C4-2B (cell line): ENCODE measurements around the gene ATAD3C.
A peak's percentile ranks its signal among the peaks of the same experiment; 100 is the strongest.
"Not testable (repeated sequence)": the region's sequence is repeated elsewhere in the genome, so short reads cannot be mapped to it uniquely, and the experiment has no call there.

ENCODE experiments used
- H3K27ac ChIP-seq: fragments of 450-650 bp; 2 replicates; pipeline ENCODE4 v1.5.1; 2017
- ZFX ChIP-seq: fragments of 450-650 bp; IDR thresholded peaks from 2 replicates; pipeline ENCODE4 v1.6.1; 2017
- TF ChIP-seq, protein P1 (sequence below): fragments of 450-650 bp; conservative IDR thresholded peaks from 2 replicates; pipeline ENCODE4 v1.5.1; 2017; ENCODE audit warnings: mild to moderate bottlenecking

Gene ATAD3C

DNA sequence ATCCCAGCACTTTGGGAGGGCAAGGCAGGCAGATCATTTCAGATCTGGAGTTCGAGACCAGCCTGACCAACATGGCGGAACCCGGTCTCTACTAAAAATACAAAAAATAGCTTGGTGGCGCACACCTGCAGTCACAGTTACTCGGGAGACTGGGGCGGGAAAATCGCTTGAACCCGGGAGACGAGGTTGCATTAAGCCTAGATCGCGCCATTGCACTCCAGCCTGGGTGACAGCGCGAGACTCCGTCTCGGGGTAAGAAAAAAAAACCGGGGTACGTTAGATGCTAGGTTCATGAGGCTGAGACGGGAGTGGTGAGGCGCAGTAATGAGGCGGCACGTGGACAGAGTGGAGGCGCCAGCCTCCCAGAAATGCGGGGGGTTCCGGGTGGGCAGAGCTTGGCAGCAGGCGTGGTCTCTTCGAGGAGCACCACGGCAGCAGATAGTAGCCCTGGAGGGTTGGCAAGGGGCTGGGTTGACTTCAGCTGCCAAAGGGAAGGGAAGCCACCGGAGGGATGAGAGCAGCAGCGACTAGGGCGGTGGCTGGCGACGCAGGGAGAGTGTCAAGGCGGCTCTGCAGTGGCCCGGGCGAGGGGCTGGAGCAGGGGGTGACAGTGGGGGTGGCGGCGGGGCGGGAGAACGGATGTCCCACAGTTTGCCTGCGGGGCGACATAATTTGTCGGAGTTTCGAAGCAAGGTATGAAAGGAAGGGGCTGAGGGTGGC, 43.2 kb upstream of the ATAD3C start:
- peak overlapping the region; percentile 93 for H3K27ac ChIP-seq
- TF ChIP-seq, protein P1, sequence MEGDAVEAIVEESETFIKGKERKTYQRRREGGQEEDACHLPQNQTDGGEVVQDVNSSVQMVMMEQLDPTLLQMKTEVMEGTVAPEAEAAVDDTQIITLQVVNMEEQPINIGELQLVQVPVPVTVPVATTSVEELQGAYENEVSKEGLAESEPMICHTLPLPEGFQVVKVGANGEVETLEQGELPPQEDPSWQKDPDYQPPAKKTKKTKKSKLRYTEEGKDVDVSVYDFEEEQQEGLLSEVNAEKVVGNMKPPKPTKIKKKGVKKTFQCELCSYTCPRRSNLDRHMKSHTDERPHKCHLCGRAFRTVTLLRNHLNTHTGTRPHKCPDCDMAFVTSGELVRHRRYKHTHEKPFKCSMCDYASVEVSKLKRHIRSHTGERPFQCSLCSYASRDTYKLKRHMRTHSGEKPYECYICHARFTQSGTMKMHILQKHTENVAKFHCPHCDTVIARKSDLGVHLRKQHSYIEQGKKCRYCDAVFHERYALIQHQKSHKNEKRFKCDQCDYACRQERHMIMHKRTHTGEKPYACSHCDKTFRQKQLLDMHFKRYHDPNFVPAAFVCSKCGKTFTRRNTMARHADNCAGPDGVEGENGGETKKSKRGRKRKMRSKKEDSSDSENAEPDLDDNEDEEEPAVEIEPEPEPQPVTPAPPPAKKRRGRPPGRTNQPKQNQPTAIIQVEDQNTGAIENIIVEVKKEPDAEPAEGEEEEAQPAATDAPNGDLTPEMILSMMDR, result no peak
- no peak for TF ChIP-seq ZFX

DNA sequence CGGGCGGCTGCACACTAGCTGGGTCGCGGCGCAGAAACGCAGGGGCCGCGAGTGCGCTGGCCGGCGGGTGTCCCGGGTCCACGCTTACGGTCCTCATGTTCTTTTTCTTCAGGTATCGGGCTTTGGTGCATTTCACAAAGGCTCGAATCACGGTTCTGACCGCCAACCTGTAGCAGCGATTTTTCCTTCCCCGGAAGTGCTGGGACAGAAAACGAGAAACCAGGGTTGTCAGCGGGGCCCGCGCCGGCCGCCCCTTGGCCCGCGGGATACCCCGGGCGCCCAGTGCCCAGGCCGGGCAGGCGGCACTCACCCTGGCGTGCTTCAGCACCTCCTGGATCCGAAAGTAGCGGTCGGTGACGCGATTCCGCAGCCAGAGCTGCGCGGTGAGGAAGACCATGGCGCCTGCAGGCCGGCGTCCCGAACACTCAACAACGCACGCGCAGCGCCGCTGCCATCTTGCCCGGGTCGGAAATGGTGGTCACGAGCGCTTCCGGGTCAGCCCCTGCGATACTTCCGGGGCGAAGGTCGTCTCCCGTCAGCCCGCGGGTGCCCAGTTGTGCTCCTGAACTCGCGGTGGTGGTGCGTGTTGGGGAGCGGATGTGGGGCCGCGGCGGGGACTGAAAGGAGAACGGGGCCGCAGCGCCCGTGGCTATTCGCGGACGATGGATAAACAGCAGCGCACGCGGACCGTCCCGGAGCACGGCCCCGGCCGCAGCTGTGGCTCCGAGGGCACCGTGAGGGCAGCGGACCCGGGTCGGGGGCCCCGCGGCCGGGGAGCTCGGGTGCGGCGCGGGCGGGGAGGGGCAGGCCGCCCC, 42.5 kb upstream of the ATAD3C start, which contains the start of gene MRPL20:
TSS of gene MRPL20 (minus strand) at position 473 of the 815 bp plus-strand sequence. CDS start at position 397, 76 bp downstream.
- H3K27ac ChIP-seq, result peak within 1 kb of the TSS; percentile 93
- TF ChIP-seq, protein P1, result no peak
- TF ChIP-seq ZFX, result peak; percentile 76

DNA sequence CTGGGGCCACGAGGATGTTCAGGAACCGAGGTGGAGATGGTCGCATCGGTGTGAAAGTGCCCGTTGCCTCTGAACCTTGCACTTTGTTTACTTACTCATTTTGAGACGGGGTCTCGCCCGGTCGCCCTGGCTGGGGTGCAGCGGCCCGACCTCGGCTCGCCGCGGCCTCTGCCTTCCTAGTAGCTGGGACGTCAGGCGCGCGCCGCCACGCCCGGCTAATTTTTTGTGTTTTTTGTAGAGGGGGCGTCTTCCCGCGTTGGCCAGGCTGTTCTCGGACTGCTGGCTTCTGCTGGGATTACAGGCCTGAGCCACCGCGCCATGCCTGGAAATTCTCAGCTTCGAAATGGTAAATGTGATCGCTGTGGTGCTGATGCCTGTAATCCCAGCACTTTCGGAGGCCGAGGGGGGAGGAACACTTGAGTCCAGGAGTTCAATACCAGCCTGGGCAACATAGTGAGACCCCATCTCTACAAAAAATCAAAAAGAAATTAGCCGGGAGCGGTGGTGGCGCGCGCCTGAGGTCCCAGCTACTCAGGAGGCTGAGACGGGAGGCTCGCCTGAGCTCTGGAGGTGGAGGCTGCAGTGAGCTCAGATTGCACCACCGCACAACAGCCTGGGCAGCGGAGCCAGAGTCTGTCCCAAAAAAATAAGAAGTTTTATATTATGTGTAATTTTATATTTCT, 41.7 kb upstream of the ATAD3C start:
- H3K27ac ChIP-seq, result peak overlapping the region; percentile 93
- TF ChIP-seq, protein P1, result no peak
- peak; percentile 49 for TF ChIP-seq ZFX

DNA sequence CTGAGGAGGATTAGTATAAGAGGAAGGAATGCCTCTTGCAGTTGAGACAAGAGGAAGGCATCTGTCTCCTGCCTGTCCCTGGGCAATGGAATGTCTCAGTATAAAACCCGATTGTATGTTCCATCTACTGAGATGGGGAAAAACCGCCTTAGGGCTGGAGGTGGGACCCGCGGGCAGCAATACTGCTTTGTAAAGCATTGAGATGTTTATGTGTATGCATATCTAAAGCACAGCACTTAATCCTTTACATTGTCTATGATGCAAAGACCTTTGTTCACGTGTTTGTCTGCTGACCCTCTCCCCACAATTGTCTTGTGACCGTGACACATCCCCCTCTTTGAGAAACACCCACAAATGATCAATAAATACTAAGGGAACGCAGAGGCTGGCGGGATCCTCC, 39.3 kb upstream of the ATAD3C start:
- H3K27ac ChIP-seq, result not testable (repeated sequence)

DNA sequence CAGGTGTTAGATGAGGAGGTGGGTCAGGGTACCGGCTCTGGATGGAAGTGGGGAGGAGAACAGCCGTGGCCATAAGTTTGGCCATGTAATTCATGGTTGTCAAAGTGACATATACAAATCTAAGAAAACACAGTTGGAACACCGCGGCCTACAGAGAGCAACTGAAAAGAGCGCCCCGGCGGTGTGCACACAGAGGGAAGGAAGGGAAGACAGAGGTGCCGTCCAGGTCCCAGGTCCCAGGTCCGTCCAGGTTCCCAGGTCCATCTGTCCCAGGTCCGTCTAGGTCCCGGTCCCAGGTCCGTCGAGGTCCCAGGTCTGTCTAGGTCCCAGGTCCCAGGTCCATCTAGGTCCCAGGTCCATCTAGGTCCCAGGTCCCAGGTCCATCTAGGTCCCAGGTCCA, 37.9 kb upstream of the ATAD3C start:
- TF ChIP-seq ZFX, result no peak
- TF ChIP-seq, protein P1, result no peak
- no peak overlapping the region for H3K27ac ChIP-seq

DNA sequence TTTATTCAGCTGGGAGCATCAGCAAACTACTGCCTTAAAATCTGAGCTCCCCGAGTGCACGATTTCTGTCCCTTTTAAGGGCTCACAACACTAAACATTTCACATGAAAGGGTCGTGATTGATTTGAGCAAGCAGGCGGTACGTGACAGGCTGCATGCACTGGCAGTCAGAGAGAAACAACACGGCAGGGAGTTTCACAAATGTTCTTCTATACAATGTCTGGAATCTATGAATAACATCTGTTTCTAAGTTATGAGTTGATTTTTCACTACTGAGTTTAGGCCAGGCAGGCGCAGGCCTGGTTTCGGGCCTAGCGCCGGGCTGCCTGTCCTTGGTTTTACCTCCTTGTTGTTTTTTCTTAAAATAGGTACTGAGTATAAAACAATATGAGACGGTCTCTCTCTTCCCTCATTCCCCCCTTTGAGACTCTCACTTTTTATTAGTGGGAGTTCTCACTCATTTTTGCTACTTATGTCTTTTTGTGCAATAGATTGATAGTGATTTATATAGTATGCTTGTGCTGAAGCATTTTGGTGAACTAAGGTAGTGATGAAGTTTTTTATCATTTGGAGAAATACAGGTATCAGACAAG, 37.1 kb upstream of the ATAD3C start:
- H3K27ac ChIP-seq, result not testable (repeated sequence)

DNA sequence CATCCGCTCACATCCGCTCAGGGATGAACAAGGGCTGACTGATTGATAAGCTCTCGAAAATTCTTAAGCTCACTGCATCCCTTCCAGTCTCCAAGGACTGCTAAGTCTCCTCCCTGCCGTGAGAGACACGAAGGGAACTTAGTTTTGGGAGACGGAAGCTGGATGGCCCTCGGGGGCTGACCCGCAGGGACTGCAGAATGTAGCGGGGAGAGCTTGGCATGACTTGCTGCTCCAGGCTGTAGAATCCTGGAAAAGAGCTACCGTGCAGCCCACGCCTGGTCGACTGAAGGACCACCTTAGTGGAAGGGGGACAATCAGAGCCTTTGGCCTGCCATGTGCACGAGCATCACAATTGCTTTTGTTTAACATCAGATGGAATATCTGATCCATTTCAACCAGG, 33.7 kb upstream of the ATAD3C start:
- no peak overlapping the region for H3K27ac ChIP-seq
- TF ChIP-seq, protein P1, result no peak
- no peak for TF ChIP-seq ZFX

DNA sequence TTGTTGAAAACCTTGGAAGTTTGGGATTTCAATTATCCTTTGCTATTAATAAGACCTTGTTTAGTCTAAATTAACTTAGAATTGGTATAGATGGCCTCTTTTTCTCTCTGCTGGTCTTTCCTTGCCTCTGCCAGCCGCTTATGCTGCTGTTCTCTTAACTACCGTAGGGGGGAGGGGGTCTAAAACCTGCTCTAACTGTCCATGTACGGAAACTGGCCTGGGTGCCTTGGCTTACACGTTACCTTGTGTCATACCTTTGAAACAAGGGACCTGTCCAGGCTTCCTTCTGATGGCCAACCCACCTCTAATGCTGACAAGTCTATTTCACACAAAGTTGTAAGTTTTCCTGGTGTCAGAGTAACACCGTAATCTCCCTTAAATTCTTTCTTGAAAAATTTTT, 32.1 kb upstream of the ATAD3C start:
- H3K27ac ChIP-seq, result not testable (repeated sequence)

DNA sequence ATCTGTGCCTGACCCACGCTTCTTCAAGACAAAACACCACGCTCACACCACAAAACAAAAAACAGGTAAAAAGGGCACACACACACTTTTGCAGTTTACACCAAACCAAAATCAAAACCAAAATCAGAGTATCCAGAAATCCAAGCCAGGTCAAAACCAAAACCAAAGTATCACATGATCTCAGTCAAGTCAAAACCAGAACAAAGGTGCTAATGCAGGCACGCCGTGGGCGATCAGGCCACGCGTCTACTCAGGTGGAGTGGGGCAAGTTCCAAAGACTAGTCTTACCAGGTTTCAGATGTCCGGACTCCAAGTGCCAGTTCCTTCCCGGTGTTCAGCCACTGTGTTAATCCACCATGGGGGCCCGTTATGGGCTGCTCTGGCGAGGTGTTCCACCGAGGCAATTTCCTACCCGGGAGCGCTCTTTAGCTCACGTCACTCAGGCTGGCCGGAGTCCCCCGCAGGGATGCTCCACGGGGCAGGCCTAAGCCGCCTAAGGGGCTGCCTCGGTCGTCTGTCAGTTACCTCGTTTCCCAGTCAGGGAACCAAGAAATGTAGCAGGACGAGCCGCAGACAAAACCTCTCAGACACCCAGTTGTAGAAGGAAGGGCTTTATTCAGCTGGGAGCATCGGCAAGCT, 31.5 kb upstream of the ATAD3C start:
- H3K27ac ChIP-seq, result not testable (repeated sequence)
